Activated naive CD4-positive, alpha-beta T cell treated with Interleukin-2 at 50 U/mL for 16 hours (primary cell): ENCODE data around the gene DLGAP4.

Experiments
- DNase-seq: peaks from one replicate; pipeline ENCODE4 v3.0.0-alpha.2; 2020

Gene DLGAP4

DNA sequence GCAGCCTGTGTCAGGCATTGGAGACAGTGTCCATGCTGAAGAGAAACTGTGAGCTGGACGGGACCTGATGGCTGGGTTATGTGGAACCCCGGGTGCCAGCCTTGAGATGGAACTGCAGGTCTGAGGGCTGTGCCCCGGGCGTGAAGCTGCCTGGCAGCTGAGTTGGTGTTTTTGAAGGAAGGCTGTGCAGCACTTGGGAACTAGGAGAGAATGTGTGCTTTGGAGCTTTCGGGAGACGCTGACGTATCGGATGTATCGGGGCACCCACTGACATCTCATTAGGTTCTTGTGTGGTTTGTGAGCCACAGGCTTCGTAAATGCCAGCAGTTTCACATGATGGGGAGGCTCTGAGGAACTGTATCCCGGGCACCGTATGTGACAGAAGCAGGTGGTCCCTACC lies 2.2 kb downstream of the DLGAP4 start:
- no peak for DNase-seq

GRCh38 chr20:36308986-36309385 lies 2.8 kb downstream of the DLGAP4 start:
- no peak for DNase-seq

DNA sequence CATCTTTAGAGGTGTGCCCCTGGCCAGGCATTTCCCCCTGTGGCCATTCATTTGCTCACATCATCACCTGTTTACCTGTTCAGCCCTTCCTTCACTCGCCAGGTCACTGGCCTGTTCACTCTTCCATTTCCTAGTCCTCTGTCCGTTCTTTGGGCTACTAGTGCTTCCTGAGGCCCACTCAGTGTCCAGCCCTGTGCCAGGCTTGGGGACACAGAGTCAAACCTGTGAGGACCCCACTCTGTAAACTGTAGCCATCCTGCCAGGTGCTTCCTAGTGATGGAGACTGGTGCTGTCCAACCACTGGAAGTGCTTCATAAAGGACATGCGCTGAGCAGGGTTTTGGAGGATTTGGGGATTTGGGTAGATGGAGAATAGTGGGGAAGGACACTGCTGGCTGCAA lies 3.5 kb downstream of the DLGAP4 start:
- no peak for DNase-seq

DNA sequence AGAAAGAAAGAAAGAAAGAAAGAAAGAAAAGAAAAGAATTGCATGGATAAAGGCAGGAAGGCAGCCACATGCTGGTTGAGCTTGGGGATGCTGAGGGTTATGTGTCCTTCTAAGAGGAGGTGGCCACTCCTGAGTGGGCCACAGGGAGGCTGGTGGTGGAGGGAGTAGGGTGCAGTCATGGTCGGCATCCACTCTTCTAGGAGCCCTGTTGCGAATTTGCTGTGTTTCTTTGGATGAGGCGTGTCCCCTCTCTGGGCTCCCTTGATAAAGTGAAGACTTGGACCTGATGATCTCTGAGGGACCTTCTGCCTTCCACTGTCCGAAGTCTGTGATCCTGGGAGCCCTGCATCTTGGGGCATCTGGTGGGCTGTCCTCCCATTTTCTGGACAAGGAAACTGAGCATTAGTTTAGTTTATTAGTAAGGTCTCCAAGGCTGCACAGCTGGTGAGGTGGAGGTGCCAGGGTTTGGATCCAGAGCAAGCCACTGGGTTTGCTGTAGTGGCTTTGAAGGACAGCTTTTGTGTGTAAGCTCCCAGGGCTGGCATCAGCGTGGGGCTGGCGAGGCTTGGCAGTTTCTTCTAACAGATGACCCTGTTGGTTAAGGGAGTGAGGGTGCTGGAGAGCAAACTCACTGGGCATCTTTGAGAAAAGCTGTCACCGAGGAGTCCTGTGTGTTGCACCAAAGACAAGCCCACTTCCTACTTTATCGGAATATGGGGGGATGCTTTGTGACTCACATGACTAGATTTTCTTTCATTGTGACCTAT lies 4.3 kb downstream of the DLGAP4 start:
- DNase-seq = no peak

DNA sequence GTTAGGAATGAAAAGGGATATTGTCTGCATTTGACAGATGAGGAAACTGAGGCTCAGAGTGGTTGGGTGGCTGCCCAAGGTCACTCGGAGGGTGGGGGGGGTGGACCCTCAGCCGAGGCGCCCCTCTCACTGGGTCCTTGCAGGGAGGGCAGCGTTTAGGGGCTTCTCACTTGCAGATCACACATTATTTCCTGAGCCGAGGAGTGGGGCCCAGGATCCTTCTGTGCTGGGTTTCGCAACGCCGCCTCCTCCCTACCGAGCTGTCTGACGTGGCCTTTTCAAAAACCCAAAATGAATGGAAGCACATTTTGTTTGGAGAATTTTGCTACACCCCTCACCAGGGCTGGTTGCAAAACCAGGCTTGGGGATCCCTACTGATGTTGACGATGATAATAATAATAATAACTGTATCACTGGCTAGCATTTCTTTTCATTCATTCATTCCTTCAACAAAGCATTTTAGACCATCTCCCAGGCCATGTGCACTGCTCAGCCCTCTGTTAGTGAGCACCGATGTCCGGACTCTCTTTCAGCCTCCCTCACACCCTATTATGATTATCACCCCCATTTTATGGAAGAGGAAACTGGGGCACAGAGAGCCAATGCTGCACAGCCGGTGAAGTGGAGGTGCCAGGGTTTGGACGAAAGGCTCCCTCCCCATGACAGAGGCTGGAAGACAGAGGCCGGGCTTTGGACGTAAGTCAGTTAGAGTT lies 5.2 kb downstream of the DLGAP4 start:
- DNase-seq = no peak

DNA sequence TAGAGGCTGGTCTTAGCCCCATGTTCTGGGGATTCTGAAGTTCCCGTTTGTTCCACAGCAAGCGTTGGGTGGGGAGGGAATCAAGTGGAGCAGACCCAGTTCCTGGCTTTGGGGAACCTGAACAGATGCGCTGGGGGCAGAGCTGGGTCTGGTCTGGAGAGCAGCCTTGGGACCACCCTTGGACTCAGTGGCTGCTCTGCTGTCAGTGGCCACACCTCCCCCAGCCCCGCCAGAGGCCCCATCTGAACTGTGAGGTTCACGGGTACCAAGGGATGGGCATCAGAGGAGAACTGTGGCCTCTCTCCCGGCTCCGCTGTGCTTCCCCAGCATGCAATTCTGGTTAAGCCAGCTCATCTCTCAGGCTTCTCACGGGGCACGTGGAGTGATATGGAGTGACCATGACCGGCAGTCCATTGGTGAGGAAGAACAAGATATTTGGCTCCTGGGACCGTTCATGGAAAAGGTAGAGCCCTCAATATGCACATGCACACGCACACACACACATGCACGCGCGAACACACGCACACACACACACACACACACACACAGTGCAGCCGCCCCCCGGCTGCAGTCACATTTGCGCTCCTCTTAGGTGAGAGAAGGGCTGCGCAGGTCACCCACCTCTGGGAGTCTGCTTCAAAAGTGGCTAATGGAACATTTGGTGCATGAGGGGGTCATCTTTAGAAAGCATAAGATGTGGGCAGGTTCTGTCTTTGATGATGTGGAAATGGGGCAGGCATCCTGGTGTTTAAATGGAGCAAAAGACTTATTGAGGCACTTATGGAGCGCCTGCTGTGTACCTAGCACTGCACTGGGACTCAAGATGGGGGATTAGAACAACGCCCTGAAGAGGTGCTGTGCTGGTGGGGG lies 6.0 kb downstream of the DLGAP4 start:
- no peak for DNase-seq

- DNase-seq = no peak
Measured at GRCh38 chr20:36312724-36313441, 6.7 kb downstream of the DLGAP4 start.

- no peak for DNase-seq
Measured at GRCh38 chr20:36313476-36313875, 7.3 kb downstream of the DLGAP4 start.

DNA sequence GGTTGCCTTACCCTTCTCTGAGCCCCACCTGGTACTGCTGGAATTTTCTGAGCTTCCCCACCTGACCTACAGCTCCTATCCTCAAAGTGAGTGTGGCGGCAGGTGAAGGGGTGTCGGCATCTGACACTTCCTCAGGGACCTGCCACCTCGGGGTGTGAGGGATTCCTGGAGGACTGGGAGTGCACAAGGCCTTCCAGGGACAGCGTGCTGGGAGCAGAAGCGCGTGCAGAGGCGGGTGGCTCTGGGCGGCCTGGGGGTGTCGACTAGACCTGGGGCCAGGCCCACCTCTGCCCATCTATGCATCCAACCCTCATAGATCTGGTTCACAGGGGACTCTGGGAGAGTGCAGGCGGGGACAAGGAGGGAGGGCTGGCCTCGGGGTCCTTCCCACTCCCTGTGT lies 7.8 kb downstream of the DLGAP4 start:
- DNase-seq = no peak

DNA sequence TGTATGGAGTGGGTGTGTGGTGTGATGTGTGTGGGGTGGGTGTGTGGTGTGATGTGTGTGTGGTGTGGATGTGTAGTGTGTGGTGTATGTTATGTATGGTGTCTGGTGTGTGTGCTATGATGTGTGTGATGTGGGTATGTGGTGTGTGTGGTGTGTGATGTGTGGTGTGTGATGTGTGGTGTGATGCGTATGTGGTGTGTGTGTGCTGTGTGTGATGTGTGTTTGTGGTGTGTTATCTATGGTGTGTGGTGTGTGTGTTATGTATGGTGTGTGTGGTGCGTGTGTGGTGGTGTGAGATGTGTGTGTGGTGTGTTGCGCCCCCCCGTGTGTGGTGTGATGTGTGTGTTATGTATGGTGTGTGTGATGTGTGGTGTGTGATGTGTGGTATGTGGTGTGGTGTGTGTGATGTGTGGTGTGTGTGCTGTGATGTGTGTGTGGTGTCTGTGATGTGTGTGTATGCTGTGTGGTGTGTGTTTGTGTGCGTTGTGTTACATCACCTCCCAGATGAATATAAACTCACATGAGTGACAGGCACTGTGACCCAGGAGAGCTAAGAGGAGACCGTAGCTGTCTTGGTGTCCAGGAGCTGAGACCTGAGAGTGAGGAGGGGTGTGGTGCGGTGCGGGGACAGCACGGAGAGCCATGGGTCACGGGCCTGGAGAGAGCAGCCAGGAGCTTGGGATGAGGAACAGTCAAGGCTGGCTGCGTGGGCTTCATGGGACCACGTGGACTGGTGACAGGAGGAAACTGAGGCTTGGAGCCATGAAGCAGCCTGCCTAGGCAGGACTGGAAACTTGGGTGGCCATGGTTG lies 8.8 kb downstream of the DLGAP4 start:
- no peak for DNase-seq

GRCh38 chr20:36315545-36316351 lies 9.6 kb downstream of the DLGAP4 start:
- DNase-seq = no peak

DNA sequence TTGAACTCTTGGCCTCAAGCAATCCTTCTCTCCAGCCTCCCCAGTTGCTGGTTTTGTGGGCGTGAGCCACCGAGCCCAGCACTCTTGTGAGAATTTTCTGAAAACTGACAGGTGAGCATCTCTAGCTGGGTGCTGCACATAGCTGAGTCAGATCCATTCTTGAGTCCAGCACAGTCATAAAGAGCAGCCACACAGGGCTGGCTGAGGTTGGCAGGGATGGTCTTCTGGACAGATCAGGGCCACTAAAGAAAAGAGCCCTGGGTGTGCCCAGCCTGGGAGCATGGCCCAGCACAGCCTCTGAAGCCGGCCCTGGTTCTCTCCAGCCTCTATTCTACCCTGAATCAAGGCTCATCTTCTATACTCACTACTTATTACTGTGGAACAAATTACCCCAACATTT lies 11.5 kb downstream of the DLGAP4 start:
- no peak for DNase-seq

GRCh38 chr20:36318166-36318565 lies 12.0 kb downstream of the DLGAP4 start:
- DNase-seq = no peak

DNA sequence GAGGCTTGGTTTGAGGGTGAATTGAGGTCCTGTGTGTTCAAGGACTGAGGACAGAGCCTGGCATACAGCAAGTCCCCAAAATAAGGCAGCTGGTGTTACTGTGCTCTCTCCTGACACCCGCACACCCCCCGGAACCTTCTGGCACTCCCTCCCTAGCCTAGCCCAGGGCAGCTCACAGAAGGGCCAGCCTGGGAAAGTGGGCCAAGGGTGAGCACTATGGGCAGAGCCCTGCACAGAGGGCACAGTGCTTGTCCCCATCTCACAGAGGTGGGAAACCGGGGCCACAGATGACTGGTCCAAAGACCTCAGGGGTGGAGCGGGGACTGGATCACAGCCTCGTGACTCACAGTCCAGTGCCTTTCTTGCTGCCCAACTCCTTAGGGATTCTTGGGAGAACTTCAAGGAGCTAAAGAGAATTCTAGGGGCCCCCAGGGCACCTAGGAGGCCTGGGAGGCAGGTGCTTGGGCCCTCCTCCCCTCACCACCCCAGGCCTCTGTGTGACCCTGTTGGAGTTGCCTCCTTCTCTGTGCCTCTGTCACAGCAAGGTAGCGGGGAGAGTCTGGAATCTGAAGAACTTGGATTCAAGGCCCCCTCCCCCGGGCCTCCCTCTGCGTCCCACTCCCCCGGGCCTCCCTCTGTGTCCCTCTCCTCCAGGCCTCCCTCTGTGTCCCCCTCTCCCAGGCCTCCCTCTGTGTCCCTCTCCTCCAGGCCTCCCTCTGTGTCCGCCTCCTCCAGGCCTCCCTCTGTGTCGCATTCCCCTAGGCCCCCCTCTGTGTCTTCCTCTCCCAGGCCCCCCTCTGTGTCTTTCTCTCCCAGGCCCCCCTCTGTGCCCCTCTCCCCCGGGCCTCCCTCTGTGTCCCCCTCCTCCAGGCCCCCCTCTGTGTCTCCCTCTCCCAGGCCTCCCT lies 13.5 kb downstream of the DLGAP4 start:
- DNase-seq = no peak

DNA sequence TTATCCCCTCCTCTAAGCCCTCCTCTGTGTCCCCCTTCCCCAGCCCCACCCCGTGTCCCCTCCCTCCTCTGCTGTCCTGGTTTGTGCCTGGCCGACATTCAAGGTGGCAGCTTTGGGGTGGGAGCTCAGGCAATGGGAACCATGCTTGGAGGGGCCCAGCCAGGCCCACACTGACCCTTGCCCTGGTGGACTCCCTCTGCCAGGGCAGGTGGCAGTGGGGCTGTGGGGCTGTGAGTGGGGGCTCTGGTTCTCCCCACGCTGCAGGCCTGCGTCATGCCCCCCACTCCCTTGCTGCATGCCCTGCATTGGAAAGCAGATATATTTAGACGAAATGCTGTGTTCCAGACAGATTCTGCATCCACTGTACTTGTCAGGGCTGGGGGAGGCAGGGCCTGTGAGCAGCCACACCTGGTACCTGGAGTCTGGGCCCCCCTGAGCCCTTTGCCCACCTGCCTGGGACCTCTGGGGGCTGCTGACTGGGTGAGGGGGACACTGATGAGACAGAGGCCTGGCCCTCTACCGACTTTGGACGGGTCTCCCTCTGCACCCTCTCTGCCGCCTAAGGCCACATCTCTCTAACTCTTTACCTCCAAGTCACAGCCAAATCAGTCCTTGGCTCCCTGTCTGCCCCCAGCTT lies 14.2 kb downstream of the DLGAP4 start:
- no peak for DNase-seq

GRCh38 chr20:36320898-36321695 lies 15.0 kb downstream of the DLGAP4 start:
- no peak for DNase-seq

DNA sequence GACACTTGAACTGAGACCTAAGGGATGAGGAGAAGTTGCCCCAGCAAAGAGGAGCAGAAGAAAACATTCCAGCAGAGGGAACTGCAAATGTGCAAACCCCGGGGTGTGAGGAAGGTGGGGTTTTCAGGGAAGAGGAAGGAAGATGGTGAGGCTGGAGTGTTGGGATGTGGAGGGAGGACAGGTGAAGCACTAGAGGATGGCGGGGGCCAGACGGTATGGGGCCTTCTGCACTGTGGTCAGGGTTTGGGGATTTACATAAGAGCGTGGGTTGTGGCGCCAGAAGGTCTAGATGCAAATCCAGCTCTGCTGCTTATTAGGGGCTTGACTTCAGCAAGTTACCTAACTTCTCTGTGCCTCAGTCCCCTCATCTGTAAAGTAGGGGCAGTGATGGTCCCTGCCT lies 16.0 kb downstream of the DLGAP4 start:
- no peak for DNase-seq

DNA sequence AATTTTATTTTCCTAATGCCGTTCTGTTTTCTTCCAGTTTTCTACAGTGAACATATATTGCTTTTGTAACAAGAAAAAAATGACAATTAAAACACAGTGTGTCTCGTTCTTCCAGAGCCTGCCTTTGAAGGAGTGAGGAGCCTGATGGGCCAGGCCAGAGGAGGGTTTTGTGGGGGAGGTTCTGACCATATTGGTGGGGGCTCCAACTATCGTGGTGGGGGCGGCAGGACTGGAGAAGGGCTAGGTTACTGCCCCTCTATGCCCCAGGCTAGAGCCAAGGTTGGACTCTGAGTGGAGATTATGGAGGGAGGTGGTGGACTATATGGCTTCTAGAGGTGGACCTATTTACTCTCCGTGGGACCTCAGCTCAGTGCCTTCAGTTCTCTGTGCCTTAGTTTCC lies 24.0 kb downstream of the DLGAP4 start:
- no peak for DNase-seq

DNA sequence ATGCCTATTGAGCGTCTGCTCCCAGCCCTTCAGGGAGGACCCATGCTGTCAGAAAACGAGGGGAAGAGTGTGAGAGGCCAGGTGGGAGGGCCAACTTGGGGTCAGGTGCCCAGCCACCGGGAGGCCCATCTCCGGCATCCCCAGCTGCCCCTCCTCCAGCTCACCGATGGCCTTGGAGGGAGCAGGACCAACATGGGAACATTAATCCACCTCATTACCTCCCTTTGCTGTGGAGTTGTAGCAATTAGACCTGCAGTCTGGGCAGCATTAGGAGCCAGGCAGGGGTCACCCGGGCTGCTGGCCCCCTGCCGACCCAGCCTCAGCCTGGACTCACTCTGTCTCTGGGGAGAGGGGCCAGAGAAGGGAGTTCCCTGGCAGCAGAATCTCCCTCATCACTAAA lies 25.1 kb downstream of the DLGAP4 start:
- no peak for DNase-seq
